Ovary (tissue), 3 donors: ENCODE measurements around the gene FAM222B.

Source experiments
- CTCF ChIP-seq, 3 donors: fragments of 450-650 bp in 2 of 3; fragments of 200-600 bp in 1 of 3; IDR thresholded peaks; one replicate each; pipeline versions ENCODE4 v1.5.1 to v1.8.0; 2016 to 2022; ENCODE audit warnings: antibody characterized with exemption in 3 of 3, mild to moderate bottlenecking in 1 of 3
- EP300 ChIP-seq: sonication (generic); formaldehyde crosslinking; IDR thresholded peaks from one replicate; pipeline ENCODE4 v1.6.1; 2017; ENCODE audit warnings: antibody characterized with exemption
- POLR2A ChIP-seq: fragments of 450-650 bp; IDR thresholded peaks from one replicate; pipeline ENCODE4 v1.6.1; 2017; ENCODE audit warnings: antibody characterized with exemption, mild to moderate bottlenecking, moderate library complexity
- donor health status: DM: no; HTN: no; CAD: no.

- TF ChIP-seq CTCF (IDR thresholded peaks at IDR 0.05) (no peak), EP300 (no peak), POLR2A (no peak)
Observed at GRCh38 chr17:28856028-28856574, 13.5 kb upstream of the FAM222B start.
